NCI-H1694 treated with DMSO at 0.1 percent for 48 hours (cell line): ENCODE measurements around the gene CLASRP.
"Not testable (repeated sequence)": the region's sequence is repeated elsewhere in the genome, so short reads cannot be mapped to it uniquely, and the experiment has no call there.

ENCODE experiments used
- DNase-seq: peaks from one replicate; lab custom pipeline; 2025; lab: John Stamatoyannopoulos, UW

Gene CLASRP

GRCh38 chr19:45103508-45104319 is 64.9 kb downstream of the CLASRP start:
- DNase-seq = no peak

GRCh38 chr19:45104658-45105349 is 66.0 kb downstream of the CLASRP start:
- DNase-seq = no peak

- DNase-seq = not testable (repeated sequence)
Measured at GRCh38 chr19:45106363-45106762, 67.5 kb downstream of the CLASRP start.

- no peak for DNase-seq
Measured at GRCh38 chr19:45107621-45108150, 68.8 kb downstream of the CLASRP start.

GRCh38 chr19:45110851-45111266 is 72.0 kb downstream of the CLASRP start:
- DNase-seq = no peak

GRCh38 chr19:45112111-45112827 is 73.4 kb downstream of the CLASRP start:
- DNase-seq = no peak

GRCh38 chr19:45113628-45114027 is 74.8 kb downstream of the CLASRP start:
- no peak for DNase-seq

GRCh38 chr19:45114116-45114515 is 75.3 kb downstream of the CLASRP start:
- no peak for DNase-seq

GRCh38 chr19:45115809-45116615 is 77.2 kb downstream of the CLASRP start:
- DNase-seq = no peak

- no peak for DNase-seq
Measured at GRCh38 chr19:45117167-45117594, 78.3 kb downstream of the CLASRP start.

- DNase-seq = no peak
Measured at GRCh38 chr19:45117671-45118070, 78.8 kb downstream of the CLASRP start.

GRCh38 chr19:45118106-45118505 is 79.3 kb downstream of the CLASRP start:
- DNase-seq = no peak

- not testable (repeated sequence) for DNase-seq
Measured at GRCh38 chr19:45118591-45119355, 79.9 kb downstream of the CLASRP start.

GRCh38 chr19:45119582-45119981 is 80.7 kb downstream of the CLASRP start:
- DNase-seq = no peak
